Liver (tissue), 9 donors: ENCODE measurements around the gene GJC3. TPM values are rescaled to one million over a fixed set of nuclear protein-coding genes. Genes with fewer than 3 reads are reported as not detected.
"Not testable (repeated sequence)": the region's sequence is repeated elsewhere in the genome, so short reads cannot be mapped to it uniquely, and the experiment has no call there.

Source experiments
- DNase-seq: peaks from one replicate; pipeline ENCODE4 v3.0.0-alpha.2; 2017; ENCODE audit warnings: low spot score
- H3K27ac ChIP-seq, 2 donors: one replicate each; pipeline ENCODE4 v1.7.0; 2013; ENCODE audit warnings: inconsistent platforms in 2 of 2, low read length in 2 of 2, control low read depth in 1 of 2, low read depth in 1 of 2, mild to moderate bottlenecking in 1 of 2
- H3K27me3 ChIP-seq, 4 donors: one replicate each; pipeline versions ENCODE4 v1.6.1 to v1.7.0; 2013; ENCODE audit warnings: low read length in 3 of 4, inconsistent platforms in 1 of 4, mild to moderate bottlenecking in 1 of 4, moderate library complexity in 1 of 4; ENCODE audit not compliant: control insufficient read depth in 4 of 4, insufficient read depth in 4 of 4
- H3K36me3 ChIP-seq, 4 donors: one replicate each; pipeline versions ENCODE4 v1.6.1 to v1.7.0; 2013; ENCODE audit warnings: low read length in 3 of 4, mild to moderate bottlenecking in 3 of 4, low read depth in 1 of 4, moderate library complexity in 1 of 4; ENCODE audit not compliant: control insufficient read depth in 4 of 4, insufficient read depth in 3 of 4
- H3K4me1 ChIP-seq, 4 donors: one replicate each; pipeline versions ENCODE4 v1.6.1 to v1.7.0; 2013; ENCODE audit warnings: low read length in 3 of 4, mild to moderate bottlenecking in 3 of 4, moderate library complexity in 1 of 4; ENCODE audit not compliant: control insufficient read depth in 4 of 4, insufficient read depth in 4 of 4
- H3K4me3 ChIP-seq, 3 donors: one replicate each; pipeline versions ENCODE4 v1.6.1 to v1.7.0; 2013; ENCODE audit warnings: low read length in 3 of 3, control low read depth in 1 of 3, low read depth in 1 of 3, mild to moderate bottlenecking in 1 of 3
- H3K9ac ChIP-seq, 2 donors: one replicate each; pipeline ENCODE4 v1.7.0; 2013; ENCODE audit warnings: low read length in 2 of 2, mild to moderate bottlenecking in 2 of 2, moderate library complexity in 2 of 2, control low read depth in 1 of 2, low read depth in 1 of 2
- H3K9me3 ChIP-seq, 4 donors: one replicate each; pipeline versions ENCODE4 v1.6.1 to v1.7.0; 2013; ENCODE audit warnings: low read length in 3 of 4; ENCODE audit not compliant: control insufficient read depth in 4 of 4
- EGR1 ChIP-seq, 2 donors: IDR thresholded peaks; 2 replicates each; pipeline ENCODE4 v1.6.1; 2016 to 2018; ENCODE audit warnings: antibody characterized with exemption in 2 of 2, low read depth in 2 of 2
- FOXA2 ChIP-seq: IDR thresholded peaks from 2 replicates; pipeline ENCODE4 v1.6.1; 2016; ENCODE audit warnings: antibody characterized with exemption
- GABPA ChIP-seq, 2 donors: IDR thresholded peaks in 1 of 2; conservative IDR thresholded peaks in 1 of 2; 2 replicates each; pipeline ENCODE4 v1.6.1; 2016; ENCODE audit warnings: antibody characterized with exemption in 2 of 2, mild to moderate bottlenecking in 1 of 2, moderate library complexity in 1 of 2
- HNF4A ChIP-seq, 2 donors: conservative IDR thresholded peaks; 2 replicates each; pipeline ENCODE4 v1.6.1; 2016; ENCODE audit warnings: antibody characterized with exemption in 2 of 2, mild to moderate bottlenecking in 2 of 2
- JUND ChIP-seq, 2 donors: IDR thresholded peaks; 2 replicates each; pipeline ENCODE4 v1.6.1; 2016; ENCODE audit warnings: antibody characterized with exemption in 2 of 2
- NR2F2 ChIP-seq: IDR thresholded peaks from 2 replicates; pipeline ENCODE4 v1.6.1; 2016; ENCODE audit warnings: antibody characterized with exemption
- RAD21 ChIP-seq, 2 donors: IDR thresholded peaks; 2 replicates each; pipeline ENCODE4 v1.6.1; 2016; ENCODE audit warnings: antibody characterized with exemption in 2 of 2, mild to moderate bottlenecking in 2 of 2
- RXRA ChIP-seq, 2 donors: IDR thresholded peaks; 2 replicates each; pipeline ENCODE4 v1.6.1; 2017 to 2018; ENCODE audit warnings: antibody characterized with exemption in 2 of 2, mild to moderate bottlenecking in 1 of 2
- SP1 ChIP-seq: IDR thresholded peaks from 2 replicates; pipeline ENCODE4 v1.6.1; 2018; ENCODE audit warnings: antibody characterized with exemption, mild to moderate bottlenecking
- TAF1 ChIP-seq: conservative IDR thresholded peaks from 2 replicates; pipeline ENCODE4 v1.6.1; 2016; ENCODE audit warnings: antibody characterized with exemption, mild to moderate bottlenecking
- YY1 ChIP-seq: IDR thresholded peaks from 2 replicates; pipeline ENCODE4 v1.6.1; 2016; ENCODE audit warnings: antibody characterized with exemption, mild to moderate bottlenecking
- WGBS: extraction: QIAGEN DNeasy Blood & Tissue Kit; methylation state at CpG from one replicate; pipeline ENCODE4 v1.1.7; 2013; 5-methylcytosine and 5-hydroxymethylcytosine counted together
- polyA plus RNA-seq, 2 donors: library from polyadenylated mRNA; stranded (reverse) in 1 of 2; unstranded in 1 of 2; fragments of 200-250 nt in 1 of 2; fragments of >200 nt in 1 of 2; fragmentation: Nextera tagmentation in 1 of 2; extraction: Ambion mirVana in 1 of 2; gene quantifications; one replicate each; pipeline versions ENCODE4 v1.2.1 to v1.2.3, GENCODE V29; 2013 to 2015
- total RNA-seq, 2 donors: library from RNA; depleted of rRNA; stranded (reverse); fragments of >200 nt; gene quantifications; one replicate each; pipeline ENCODE4 v1.2.3, GENCODE V29; 2014
- TF ChIP-seq, protein P1 (sequence below): fragments of 150-350 bp; IDR thresholded peaks from 2 replicates; pipeline ENCODE4 v1.5.1; 2017; ENCODE audit warnings: improper control_type of control experiment, low read depth, low read length; ENCODE audit not compliant: missing input control
- TF ChIP-seq, protein P2 (sequence below): IDR thresholded peaks from 2 replicates; pipeline ENCODE4 v1.6.1; 2016; ENCODE audit warnings: antibody characterized with exemption, mild to moderate bottlenecking
- donor health status: healthy.
- donor health status: healthy.
- donor health status: healthy.
- donor health status: healthy.
- donor health status: healthy.

The GJC3 gene
- total and polyA plus RNA-seq, 4 donors: 0.08 to 1.3 (median 0.14) TPM

DNA sequence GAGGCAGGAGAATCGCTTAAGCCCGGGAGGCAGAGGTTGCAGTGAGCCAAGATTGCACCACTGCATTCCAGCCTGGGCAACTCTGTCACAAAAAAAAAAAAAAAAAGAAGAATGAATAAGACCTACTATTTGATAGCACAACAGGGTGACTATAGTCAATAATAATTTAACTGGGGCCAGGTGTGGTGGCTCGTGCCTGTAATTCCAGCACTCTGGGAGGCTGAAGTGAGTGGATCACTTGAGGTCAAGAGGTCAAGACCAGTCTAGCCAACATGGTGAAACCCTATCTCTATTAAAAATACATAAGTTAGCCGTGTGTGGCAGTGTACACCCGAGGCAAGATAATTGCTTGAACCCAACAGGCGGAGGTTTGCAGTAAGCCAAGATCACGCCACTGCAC, 44.4 kb upstream of the GJC3 start:
- Histone ChIP-seq H3K4me3 (peak overlapping the region; percentile 34 to 82 (median 42)), H3K4me1 (peaks cover 22 to 50% (median 33%) of the 10 kb centered on the region in 4 donors), H3K27ac (peak overlapping the region in 1 of 2 donors; percentile 35), H3K9ac (peak overlapping the region in 1 of 2 donors; percentile 14)
- H3K27me3 ChIP-seq, H3K9me3 ChIP-seq, H3K36me3 ChIP-seq, DNase-seq: not testable (repeated sequence)
- peak in 1 of 2 donors; percentile 50 for TF ChIP-seq RXRA (IDR thresholded peaks at IDR 0.05)
- TF ChIP-seq SP1: peak; percentile 6
- TF ChIP-seq HNF4A (conservative IDR thresholded peaks at IDR 0.05): peak in 1 of 2 donors; percentile 33
- TF ChIP-seq NR2F2: peak; percentile 63
- peak; percentile 20 for TF ChIP-seq YY1
- 32% methylated on average over 7 of the region's 7 CpGs for WGBS

DNA sequence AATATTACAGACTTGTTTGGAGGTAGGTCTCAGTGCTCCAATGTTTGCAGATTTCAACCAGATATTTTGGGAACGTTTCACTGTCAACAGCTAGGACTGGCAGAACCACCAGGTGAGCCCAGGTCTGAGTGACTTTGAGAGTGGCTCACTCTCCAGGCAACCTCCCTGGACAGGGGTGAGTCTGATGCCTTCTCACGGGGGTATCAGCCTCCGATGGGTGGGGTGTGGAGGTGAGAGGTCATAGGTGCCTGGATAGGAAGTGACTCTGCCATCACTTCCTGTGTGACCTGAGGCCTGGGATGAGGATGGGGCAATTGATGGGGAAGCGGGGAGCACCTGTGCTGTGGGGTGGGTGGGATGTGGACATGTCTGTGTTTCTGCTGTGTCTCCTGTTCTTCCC, 41.8 kb upstream of the GJC3 start:
- DNase-seq: no peak
- H3K27ac ChIP-seq: peak overlapping the region; percentile 11 to 35
- no peak overlapping the region for H3K4me3 ChIP-seq
- H3K4me1 ChIP-seq: peaks cover 17 to 41% (median 27%) of the 10 kb centered on the region in 4 donors
- TF ChIP-seq, protein P1, sequence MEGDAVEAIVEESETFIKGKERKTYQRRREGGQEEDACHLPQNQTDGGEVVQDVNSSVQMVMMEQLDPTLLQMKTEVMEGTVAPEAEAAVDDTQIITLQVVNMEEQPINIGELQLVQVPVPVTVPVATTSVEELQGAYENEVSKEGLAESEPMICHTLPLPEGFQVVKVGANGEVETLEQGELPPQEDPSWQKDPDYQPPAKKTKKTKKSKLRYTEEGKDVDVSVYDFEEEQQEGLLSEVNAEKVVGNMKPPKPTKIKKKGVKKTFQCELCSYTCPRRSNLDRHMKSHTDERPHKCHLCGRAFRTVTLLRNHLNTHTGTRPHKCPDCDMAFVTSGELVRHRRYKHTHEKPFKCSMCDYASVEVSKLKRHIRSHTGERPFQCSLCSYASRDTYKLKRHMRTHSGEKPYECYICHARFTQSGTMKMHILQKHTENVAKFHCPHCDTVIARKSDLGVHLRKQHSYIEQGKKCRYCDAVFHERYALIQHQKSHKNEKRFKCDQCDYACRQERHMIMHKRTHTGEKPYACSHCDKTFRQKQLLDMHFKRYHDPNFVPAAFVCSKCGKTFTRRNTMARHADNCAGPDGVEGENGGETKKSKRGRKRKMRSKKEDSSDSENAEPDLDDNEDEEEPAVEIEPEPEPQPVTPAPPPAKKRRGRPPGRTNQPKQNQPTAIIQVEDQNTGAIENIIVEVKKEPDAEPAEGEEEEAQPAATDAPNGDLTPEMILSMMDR: no peak
- no peak for TF ChIP-seq JUND (IDR thresholded peaks at IDR 0.05)
- TF ChIP-seq SP1: peak; percentile 16
- peak in 1 of 2 donors; percentile 15 for TF ChIP-seq GABPA (IDR thresholded peaks at IDR 0.05 in 1 of 2, conservative IDR thresholded peaks at IDR 0.05 in 1 of 2)
- peak in 1 of 2 donors; percentile 35 for TF ChIP-seq HNF4A (conservative IDR thresholded peaks at IDR 0.05)
- TF ChIP-seq TAF1: no peak
- no peak for TF ChIP-seq EGR1 (IDR thresholded peaks at IDR 0.05; ENCODE audit: low read depth in 2 of 2)
- TF ChIP-seq, protein P2, sequence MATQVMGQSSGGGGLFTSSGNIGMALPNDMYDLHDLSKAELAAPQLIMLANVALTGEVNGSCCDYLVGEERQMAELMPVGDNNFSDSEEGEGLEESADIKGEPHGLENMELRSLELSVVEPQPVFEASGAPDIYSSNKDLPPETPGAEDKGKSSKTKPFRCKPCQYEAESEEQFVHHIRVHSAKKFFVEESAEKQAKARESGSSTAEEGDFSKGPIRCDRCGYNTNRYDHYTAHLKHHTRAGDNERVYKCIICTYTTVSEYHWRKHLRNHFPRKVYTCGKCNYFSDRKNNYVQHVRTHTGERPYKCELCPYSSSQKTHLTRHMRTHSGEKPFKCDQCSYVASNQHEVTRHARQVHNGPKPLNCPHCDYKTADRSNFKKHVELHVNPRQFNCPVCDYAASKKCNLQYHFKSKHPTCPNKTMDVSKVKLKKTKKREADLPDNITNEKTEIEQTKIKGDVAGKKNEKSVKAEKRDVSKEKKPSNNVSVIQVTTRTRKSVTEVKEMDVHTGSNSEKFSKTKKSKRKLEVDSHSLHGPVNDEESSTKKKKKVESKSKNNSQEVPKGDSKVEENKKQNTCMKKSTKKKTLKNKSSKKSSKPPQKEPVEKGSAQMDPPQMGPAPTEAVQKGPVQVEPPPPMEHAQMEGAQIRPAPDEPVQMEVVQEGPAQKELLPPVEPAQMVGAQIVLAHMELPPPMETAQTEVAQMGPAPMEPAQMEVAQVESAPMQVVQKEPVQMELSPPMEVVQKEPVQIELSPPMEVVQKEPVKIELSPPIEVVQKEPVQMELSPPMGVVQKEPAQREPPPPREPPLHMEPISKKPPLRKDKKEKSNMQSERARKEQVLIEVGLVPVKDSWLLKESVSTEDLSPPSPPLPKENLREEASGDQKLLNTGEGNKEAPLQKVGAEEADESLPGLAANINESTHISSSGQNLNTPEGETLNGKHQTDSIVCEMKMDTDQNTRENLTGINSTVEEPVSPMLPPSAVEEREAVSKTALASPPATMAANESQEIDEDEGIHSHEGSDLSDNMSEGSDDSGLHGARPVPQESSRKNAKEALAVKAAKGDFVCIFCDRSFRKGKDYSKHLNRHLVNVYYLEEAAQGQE: no peak
- TF ChIP-seq NR2F2: no peak
- TF ChIP-seq RXRA (IDR thresholded peaks at IDR 0.05): peak in 1 of 2 donors; percentile 40
- TF ChIP-seq FOXA2: peak; percentile 16
- peaks cover 2 to 31% (median 27%) of the 10 kb centered on the region in 4 donors for H3K36me3 ChIP-seq
- H3K9me3 ChIP-seq: no peaks in the 10 kb centered on the region
- no peak overlapping the region for H3K9ac ChIP-seq
- 45% methylated on average over 4 of the region's 4 CpGs for WGBS
- no peaks in the 10 kb centered on the region for H3K27me3 ChIP-seq

DNA sequence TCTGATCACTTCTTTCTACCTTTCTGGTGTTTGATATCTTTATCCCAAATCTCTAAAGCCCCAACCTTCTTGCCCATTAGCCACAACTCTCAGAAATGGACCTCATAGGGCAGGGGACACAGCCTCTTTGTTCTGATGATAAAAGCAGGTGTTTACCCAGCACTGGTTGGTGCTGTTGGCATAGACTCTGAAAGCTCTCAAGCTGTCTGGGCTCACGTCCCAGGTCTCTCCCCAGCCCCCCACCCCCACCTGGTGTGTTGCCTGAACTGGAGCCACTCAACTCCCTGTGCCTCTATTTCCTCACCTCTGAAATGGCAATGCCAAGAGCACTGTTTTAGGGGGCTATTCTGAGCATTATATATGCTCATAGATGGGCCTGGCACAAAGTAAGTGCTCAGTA, 40.4 kb upstream of the GJC3 start:
- not testable (repeated sequence) for H3K27ac ChIP-seq, DNase-seq, H3K4me3 ChIP-seq, H3K9ac ChIP-seq, H3K27me3 ChIP-seq, H3K9me3 ChIP-seq
- 15% methylated on average over 1 of the region's 1 CpG for WGBS
- peaks cover 16 to 40% (median 27%) of the 10 kb centered on the region in 4 donors for H3K4me1 ChIP-seq
- H3K36me3 ChIP-seq: peaks cover 2 to 38% (median 31%) of the 10 kb centered on the region in 4 donors
- TF ChIP-seq RAD21 (IDR thresholded peaks at IDR 0.05) (peak in 1 of 2 donors; percentile 5), RXRA (IDR thresholded peaks at IDR 0.05) (peak in 1 of 2 donors; percentile 34)
